T-cell (primary cell): ENCODE data around the gene VASH2. TPM values are rescaled to one million over a fixed set of nuclear protein-coding genes. Genes with fewer than 3 reads are reported as not detected.

Experiments
- ATAC-seq, 4 experiments: fragments of 200-7000 bp in 3 of 4; fragments of 150-1000 bp in 1 of 4; cut with Tn5 transposase; replicated peaks in 1 of 4; 1 replicate in 3 of 4; 2 replicates in 1 of 4; pipeline ENCODE4 v1.10.0; 2021; ENCODE audit warnings: moderate library complexity in 3 of 4, mild to moderate bottlenecking in 2 of 4, moderate number of reproducible peaks in 1 of 4
- CTCF ChIA-PET, 2 donors: fragments of 300-600 bp; sonication (Branson Sonifier 250); formaldehyde crosslinking; loops; one replicate each; lab custom pipeline; 2022; ENCODE audit warnings: antibody characterized with exemption in 2 of 2; lab: Charles Lee
- POLR2A ChIA-PET, 2 donors: fragments of 300-600 bp; sonication (Branson Sonifier 250); formaldehyde crosslinking; loops; one replicate each; lab custom pipeline; 2022; ENCODE audit warnings: antibody characterized with exemption in 2 of 2; lab: Charles Lee
- DNase-seq, 35 experiments: peaks; one replicate each; pipeline versions ENCODE4 v3.0.0 to v3.0.0-alpha.2; 2013 to 2023
- H3K27ac ChIP-seq: one replicate; pipeline ENCODE4 v1.5.1; 2013; ENCODE audit warnings: low read length
- H3K27me3 ChIP-seq, 2 experiments: replicated peaks in 1 of 2; 1 replicate in 1 of 2; 2 replicates in 1 of 2; pipeline versions ENCODE4 v1.6.1 to v1.7.0; 2013; ENCODE audit warnings: low read length in 1 of 2, mixed read lengths in 1 of 2; ENCODE audit not compliant: control insufficient read depth in 2 of 2, insufficient read depth in 2 of 2; ENCODE audit errors: extremely low read depth in 1 of 2
- H3K36me3 ChIP-seq, 2 donors: 1 replicate in 1 of 2; 2 replicates in 1 of 2; pipeline versions ENCODE4 v1.6.1 to v1.7.0; 2013; ENCODE audit warnings: low read length in 1 of 2; ENCODE audit not compliant: control insufficient read depth in 2 of 2, insufficient read depth in 1 of 2; ENCODE audit errors: extremely low read depth in 1 of 2
- H3K4me1 ChIP-seq, 2 experiments: 1 replicate in 1 of 2; 2 replicates in 1 of 2; pipeline versions ENCODE4 v1.6.1 to v1.7.0; 2013; ENCODE audit warnings: low read length in 2 of 2, mixed read lengths in 1 of 2; ENCODE audit not compliant: insufficient read depth in 2 of 2, control insufficient read depth in 1 of 2; ENCODE audit errors: extremely low read depth in 1 of 2
- H3K4me3 ChIP-seq, 2 donors: 1 replicate in 1 of 2; 2 replicates in 1 of 2; pipeline versions ENCODE4 v1.5.1 to v1.7.0; 2013; ENCODE audit warnings: mild to moderate bottlenecking in 2 of 2, low read length in 1 of 2, moderate library complexity in 1 of 2; ENCODE audit not compliant: control insufficient read depth in 1 of 2; ENCODE audit errors: extremely low read depth in 1 of 2
- H3K9me3 ChIP-seq: 2 replicates; pipeline ENCODE4 v1.7.0; 2013
- H3K27ac Mint-ChIP-seq, 2 donors: one replicate each; pipeline ENCODE4 v1.8.0; 2020 to 2021; ENCODE audit warnings: mild to moderate bottlenecking in 2 of 2, mixed read lengths in 2 of 2
- H3K27me3 Mint-ChIP-seq, 2 donors: one replicate each; pipeline ENCODE4 v1.8.0; 2021 to 2022; ENCODE audit warnings: mixed read lengths in 2 of 2
- H3K36me3 Mint-ChIP-seq: one replicate; pipeline ENCODE4 v1.8.0; 2021; ENCODE audit warnings: mixed read lengths
- H3K4me1 Mint-ChIP-seq, 3 donors: one replicate each; pipeline ENCODE4 v1.8.0; 2020 to 2022; ENCODE audit warnings: mixed read lengths in 3 of 3, mild to moderate bottlenecking in 1 of 3
- H3K4me3 Mint-ChIP-seq, 3 donors: one replicate each; pipeline ENCODE4 v1.8.0; 2020 to 2022; ENCODE audit warnings: mild to moderate bottlenecking in 3 of 3, mixed read lengths in 3 of 3, moderate library complexity in 3 of 3
- H3K9me3 Mint-ChIP-seq, 3 donors: one replicate each; pipeline ENCODE4 v1.8.0; 2020 to 2022; ENCODE audit warnings: mixed read lengths in 3 of 3
- WGBS: methylation state at CpG from one replicate; pipeline ENCODE4 v1.1.5; 2013; ENCODE audit warnings: missing lambda C conversion rate; ENCODE audit not compliant: insufficient coverage; 5-methylcytosine and 5-hydroxymethylcytosine counted together
- total RNA-seq, 35 experiments: library from RNA in 6 of 35; stranded (reverse) in 6 of 35; fragments of 120-200 nt in 1 of 35; gene quantifications; one replicate each; pipeline versions ENCODE4 v1.2.1 to v1.2.4 and lab custom pipeline; 2013 to 2026

The VASH2 gene
- total RNA-seq, 5 donors from 2014 or later (not counting 1 experiment from before 2014, with no cell fraction given), result 0.47 to 0.85 (median 0.53) TPM; not detected in 1

DNA sequence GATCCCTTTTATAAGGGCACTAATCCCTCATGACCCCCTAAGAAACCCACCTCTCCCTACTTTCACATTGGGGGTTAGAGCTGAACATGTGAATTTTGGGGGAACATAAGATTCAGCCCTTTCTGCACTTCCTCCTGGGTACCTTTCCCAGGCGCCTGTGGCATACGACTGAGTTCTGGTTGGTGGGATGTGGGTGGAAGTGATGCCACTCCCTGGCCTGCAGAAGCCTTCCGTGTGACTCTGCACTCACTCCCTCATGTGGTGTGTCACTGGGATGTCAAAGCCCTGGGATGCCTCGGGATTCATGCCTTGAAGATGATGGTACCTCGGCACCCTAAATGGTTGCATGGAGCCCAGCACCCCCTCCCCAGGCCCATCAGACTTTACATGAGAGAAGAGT lies 28.3 kb upstream of the VASH2 start:
- no peak overlapping the region for H3K27ac ChIP-seq
- no peak overlapping the region for H3K4me3 ChIP-seq
- Mint-ChIP-seq H3K4me1 (peaks cover 0 to 3% (median 0%) of the 10 kb centered on the region in 3 donors), H3K9me3 (no peaks in the 10 kb centered on the region), H3K27me3 (peaks cover 5 to 20% of the 10 kb centered on the region in 2 donors), H3K36me3 (no peaks in the 10 kb centered on the region), H3K27ac (no peak overlapping the region), H3K4me3 (no peak overlapping the region)
- no peaks in the 10 kb centered on the region for H3K4me1 ChIP-seq
- H3K9me3 ChIP-seq, result no peaks in the 10 kb centered on the region
- 100% methylated on average over 1 of the region's 5 CpGs for WGBS
- ChIA-PET CTCF (no interaction called here), POLR2A (no interaction called here)
- DNase-seq (no peak), ATAC-seq (no peak)
- H3K36me3 ChIP-seq, result no peaks in the 10 kb centered on the region
- H3K27me3 ChIP-seq, result peaks cover 0 to 18% of the 10 kb centered on the region in 2 experiments

DNA sequence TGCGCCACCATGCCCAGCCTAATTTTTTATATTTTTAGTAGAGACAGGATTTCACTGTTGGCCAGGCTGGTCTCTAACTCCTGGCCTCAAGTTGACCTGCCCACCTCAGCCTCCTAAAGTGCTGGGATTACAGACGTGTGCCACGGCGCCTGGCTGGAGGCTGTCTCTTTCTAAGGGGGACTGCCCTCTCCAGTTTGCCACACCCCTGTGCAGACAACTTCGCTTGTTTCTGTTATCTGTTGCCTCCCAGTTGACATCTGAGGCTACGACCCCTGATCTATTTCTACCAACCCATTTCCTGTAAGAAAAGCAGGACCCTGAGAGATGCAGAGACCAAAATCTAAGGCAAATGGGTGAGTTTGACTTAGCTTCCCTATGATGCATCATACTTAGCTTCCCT lies 24.0 kb upstream of the VASH2 start:
- Mint-ChIP-seq H3K36me3 (no peaks in the 10 kb centered on the region), H3K27ac (no peak overlapping the region), H3K4me3 (no peak overlapping the region), H3K4me1 (peaks cover 0 to 3% (median 0%) of the 10 kb centered on the region in 3 donors), H3K9me3 (no peaks in the 10 kb centered on the region), H3K27me3 (peaks cover 0 to 5% of the 10 kb centered on the region in 2 donors)
- no peak overlapping the region for H3K4me3 ChIP-seq
- WGBS, result 95% methylated on average over 4 of the region's 6 CpGs
- no peaks in the 10 kb centered on the region for H3K36me3 ChIP-seq
- DNase-seq (no peak), ATAC-seq (no peak)
- H3K4me1 ChIP-seq, result no peaks in the 10 kb centered on the region
- H3K9me3 ChIP-seq, result no peaks in the 10 kb centered on the region
- ChIA-PET POLR2A (no interaction called here), CTCF (no interaction called here)
- H3K27ac ChIP-seq, result no peak overlapping the region
- H3K27me3 ChIP-seq, result peaks cover 0 to 7% of the 10 kb centered on the region in 2 experiments

DNA sequence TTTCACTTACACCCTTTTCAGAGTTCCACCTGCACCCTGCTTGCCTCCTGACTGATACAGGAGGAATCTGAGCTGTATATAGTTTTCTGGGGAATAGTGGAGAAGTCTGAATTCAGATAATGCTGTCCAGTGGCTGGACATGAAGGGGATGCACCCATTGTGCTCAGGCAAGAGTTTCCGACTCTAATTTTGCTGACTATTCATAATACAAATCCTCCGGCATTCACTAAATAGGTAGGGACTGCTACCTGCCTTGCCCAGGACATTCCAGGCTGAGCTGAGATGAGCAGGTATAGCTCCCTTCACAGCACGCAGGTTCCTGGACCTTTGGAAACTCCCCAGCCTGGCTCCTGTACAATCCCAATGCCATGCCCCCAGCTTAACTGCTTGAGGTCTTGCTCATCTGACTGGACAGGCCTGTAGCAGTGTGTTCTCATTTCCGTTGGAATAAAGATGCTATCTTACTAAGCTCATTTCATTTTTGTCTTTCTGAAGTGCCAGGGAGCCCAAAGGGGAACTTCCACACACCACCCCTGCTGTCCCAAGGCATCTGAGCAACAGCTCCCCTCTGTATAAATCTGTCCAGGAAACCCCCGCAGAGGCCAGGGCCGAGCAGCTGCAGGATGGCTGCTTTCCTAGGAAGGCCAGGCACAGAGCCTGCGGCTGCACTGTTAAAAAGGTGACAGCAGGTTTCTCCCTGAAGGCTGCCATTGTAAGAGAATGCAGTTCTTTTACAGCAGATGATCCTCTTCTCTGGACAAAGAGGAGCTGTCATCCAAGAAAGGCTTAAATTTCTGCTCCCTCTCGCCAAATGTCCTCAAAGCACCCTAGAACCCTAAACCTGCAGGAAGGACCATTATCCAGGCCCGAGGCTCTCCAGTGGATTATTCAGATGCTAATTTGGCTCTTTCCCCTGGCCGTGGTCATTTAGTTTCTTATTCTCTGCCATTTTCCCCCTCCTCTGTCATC lies 21.7 kb upstream of the VASH2 start:
- WGBS, result 62% methylated on average over 7 of the region's 10 CpGs
- Histone ChIP-seq H3K36me3 (no peaks in the 10 kb centered on the region), H3K27ac (no peak overlapping the region), H3K27me3 (peaks cover 0 to 7% of the 10 kb centered on the region in 2 experiments), H3K4me1 (no peaks in the 10 kb centered on the region), H3K9me3 (no peaks in the 10 kb centered on the region), H3K4me3 (no peak overlapping the region)
- DNase-seq (no peak), ATAC-seq (no peak)
- H3K27ac Mint-ChIP-seq, result no peak overlapping the region
- peaks cover 0 to 3% (median 0%) of the 10 kb centered on the region in 3 donors for H3K4me1 Mint-ChIP-seq
- CTCF ChIA-PET, result no interaction called here
- peaks cover 0 to 3% of the 10 kb centered on the region in 2 donors for H3K27me3 Mint-ChIP-seq
- POLR2A ChIA-PET, result no interaction called here
- H3K36me3 Mint-ChIP-seq, result no peaks in the 10 kb centered on the region
- H3K9me3 Mint-ChIP-seq, result no peaks in the 10 kb centered on the region
- no peak overlapping the region for H3K4me3 Mint-ChIP-seq

DNA sequence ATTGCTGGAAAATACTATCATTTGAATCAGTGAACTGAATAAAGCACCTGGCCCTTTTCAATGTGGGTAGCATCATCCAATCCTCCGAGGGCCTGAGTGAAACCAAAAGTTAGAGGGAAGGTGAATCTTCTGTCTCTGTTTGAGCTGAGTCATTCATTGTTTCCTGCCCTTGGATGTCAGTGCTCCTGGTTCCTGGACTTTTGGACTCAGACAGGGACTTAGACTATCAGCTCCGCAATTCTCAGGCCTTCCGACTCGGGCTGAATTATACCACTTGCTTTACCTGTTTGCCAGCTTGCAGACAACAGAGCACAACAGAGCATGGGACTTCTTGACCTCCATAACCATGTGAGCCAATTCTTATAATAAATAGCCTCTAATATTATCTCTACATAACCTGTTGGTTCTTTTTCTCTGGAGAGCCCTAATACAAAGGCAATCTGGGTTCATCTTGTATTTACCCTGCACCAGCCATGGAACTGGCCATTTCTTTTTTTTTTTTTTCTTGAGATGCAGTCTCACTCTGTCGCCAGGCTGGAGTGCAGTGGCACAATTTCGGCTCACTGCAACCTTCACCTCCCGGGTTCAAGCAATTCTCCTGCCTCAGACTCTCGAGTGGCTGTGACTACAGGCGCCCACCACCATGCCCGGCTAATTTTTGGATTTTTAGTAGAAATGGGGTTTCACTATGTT lies 19.2 kb upstream of the VASH2 start:
- DNase-seq (no peak), ATAC-seq (no peak)
- Histone ChIP-seq H3K27me3 (peaks cover 0 to 5% of the 10 kb centered on the region in 2 experiments), H3K4me3 (no peak overlapping the region), H3K27ac (no peak overlapping the region), H3K9me3 (no peaks in the 10 kb centered on the region), H3K4me1 (no peaks in the 10 kb centered on the region), H3K36me3 (no peaks in the 10 kb centered on the region)
- Mint-ChIP-seq H3K4me1 (no peaks in the 10 kb centered on the region), H3K36me3 (no peaks in the 10 kb centered on the region), H3K9me3 (no peaks in the 10 kb centered on the region), H3K27ac (no peak overlapping the region), H3K4me3 (no peak overlapping the region), H3K27me3 (peaks cover 0 to 3% of the 10 kb centered on the region in 2 donors)
- 78% methylated on average over 8 of the region's 10 CpGs for WGBS
- POLR2A ChIA-PET, result interaction anchor here in 1 of 2 donors (0.6 kb wide), 1 partner anchor 1760 kb away, joined by 3 read pairs; no protein-coding TSS in a partner anchor
- CTCF ChIA-PET, result no interaction called here

DNA sequence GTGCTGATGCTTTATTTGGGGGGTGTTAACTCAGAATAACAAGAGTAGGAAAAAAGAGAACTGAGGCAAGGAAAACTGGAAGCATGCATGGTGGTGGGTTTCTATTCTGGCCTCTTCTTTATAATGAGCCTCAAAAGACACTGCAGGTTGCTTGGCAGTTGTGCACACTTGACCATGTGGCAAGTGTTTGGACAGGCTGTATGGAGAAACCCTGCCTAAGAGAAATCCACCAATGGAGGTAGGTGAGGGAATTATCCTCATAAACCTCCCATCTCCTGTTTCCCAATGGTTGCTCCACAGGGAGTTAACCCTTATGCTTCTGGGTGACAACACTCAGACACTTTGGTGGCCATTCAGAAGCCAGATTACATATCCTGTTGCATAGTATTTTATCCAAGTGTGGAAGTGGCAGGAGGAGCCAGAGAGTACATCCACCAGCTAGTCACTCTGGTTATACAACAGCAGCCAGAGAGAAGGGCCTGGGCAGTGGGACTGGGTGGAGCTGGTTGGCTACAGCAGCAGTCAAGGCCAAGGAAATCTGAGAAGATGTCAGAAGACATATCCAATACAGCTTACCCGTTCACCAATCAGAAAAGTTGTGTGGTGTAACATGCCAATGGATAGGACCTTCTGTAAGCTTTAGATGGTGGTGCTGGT lies 16.4 kb upstream of the VASH2 start:
- Mint-ChIP-seq H3K9me3 (no peaks in the 10 kb centered on the region), H3K27ac (no peak overlapping the region), H3K36me3 (no peaks in the 10 kb centered on the region), H3K27me3 (peaks cover 0 to 3% of the 10 kb centered on the region in 2 donors), H3K4me1 (no peaks in the 10 kb centered on the region), H3K4me3 (no peak overlapping the region)
- Histone ChIP-seq H3K27ac (no peak overlapping the region), H3K4me3 (no peak overlapping the region), H3K27me3 (no peaks in the 10 kb centered on the region), H3K36me3 (no peaks in the 10 kb centered on the region), H3K9me3 (no peaks in the 10 kb centered on the region), H3K4me1 (no peaks in the 10 kb centered on the region)
- no peak for ATAC-seq
- no CpG with 5 or more reads among the region's 1 CpG for WGBS
- CTCF ChIA-PET, result no interaction called here
- POLR2A ChIA-PET, result interaction anchor here in 1 of 2 donors (0.6 kb wide), 1 partner anchor 33 kb away, joined by 7 read pairs; no protein-coding TSS in a partner anchor
- DNase-seq, result no peak

DNA sequence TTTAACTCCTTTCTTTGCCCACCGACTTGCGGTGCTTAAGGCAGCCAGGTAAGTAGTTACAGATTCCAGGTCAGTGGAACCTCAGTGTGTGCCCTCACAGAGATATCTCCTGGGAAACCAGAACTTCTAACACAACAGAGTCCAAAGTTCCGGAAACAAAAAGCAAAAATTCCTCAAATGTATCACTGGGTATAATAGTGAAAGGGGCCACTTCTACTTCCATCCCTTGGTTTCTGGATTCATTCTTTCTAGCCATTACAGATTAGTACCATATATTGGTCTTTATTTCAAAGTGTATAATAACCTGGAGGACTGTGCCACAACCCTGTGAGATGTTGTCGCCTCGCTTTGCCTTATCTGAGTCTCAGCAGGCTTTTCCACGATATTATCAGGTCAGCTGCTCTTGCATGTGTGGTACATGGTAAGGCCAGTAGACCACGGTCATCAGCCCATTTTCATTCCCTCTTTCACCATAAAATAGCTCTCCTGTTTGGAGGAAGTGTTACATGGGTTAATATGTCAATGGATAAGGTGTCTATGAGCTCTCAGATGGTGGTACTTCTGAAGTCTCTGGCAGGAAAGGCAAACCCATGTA lies 14.9 kb upstream of the VASH2 start:
- no peaks in the 10 kb centered on the region for H3K4me1 Mint-ChIP-seq
- no peaks in the 10 kb centered on the region for H3K4me1 ChIP-seq
- no peak overlapping the region for H3K27ac Mint-ChIP-seq
- no peak overlapping the region for H3K4me3 Mint-ChIP-seq
- H3K9me3 Mint-ChIP-seq, result peaks cover 0 to 7% (median 6%) of the 10 kb centered on the region in 3 donors
- no peaks in the 10 kb centered on the region for H3K9me3 ChIP-seq
- H3K27me3 ChIP-seq, result no peaks in the 10 kb centered on the region
- WGBS, result no CpG with 5 or more reads among the region's 7 CpGs
- peaks cover 0 to 3% of the 10 kb centered on the region in 2 donors for H3K27me3 Mint-ChIP-seq
- DNase-seq (no peak), ATAC-seq (no peak)
- ChIA-PET CTCF (no interaction called here), POLR2A (no interaction called here)
- H3K36me3 Mint-ChIP-seq, result no peaks in the 10 kb centered on the region
- no peaks in the 10 kb centered on the region for H3K36me3 ChIP-seq
- no peak overlapping the region for H3K27ac ChIP-seq
- H3K4me3 ChIP-seq, result no peak overlapping the region
